Epithelial cell of esophagus (primary cell): Measurements from ENCODE around the gene PRRX1.

Experiments used
- DNase-seq: peaks from one replicate; pipeline ENCODE4 v3.0.0; 2010; ENCODE audit warnings: low read depth
- H3K4me3 ChIP-seq: 2 replicates; pipeline ENCODE4 v1.5.1; 2011; ENCODE audit warnings: mild to moderate bottlenecking, low read length, control low read depth
- CTCF ChIP-seq: IDR thresholded peaks from 2 replicates; pipeline ENCODE4 v1.5.1; 2011; ENCODE audit warnings: low read depth, mild to moderate bottlenecking, low read length, control low read depth, inconsistent platforms; ENCODE audit not compliant: insufficient read depth; ENCODE audit errors: missing control alignments

Gene PRRX1

DNA sequence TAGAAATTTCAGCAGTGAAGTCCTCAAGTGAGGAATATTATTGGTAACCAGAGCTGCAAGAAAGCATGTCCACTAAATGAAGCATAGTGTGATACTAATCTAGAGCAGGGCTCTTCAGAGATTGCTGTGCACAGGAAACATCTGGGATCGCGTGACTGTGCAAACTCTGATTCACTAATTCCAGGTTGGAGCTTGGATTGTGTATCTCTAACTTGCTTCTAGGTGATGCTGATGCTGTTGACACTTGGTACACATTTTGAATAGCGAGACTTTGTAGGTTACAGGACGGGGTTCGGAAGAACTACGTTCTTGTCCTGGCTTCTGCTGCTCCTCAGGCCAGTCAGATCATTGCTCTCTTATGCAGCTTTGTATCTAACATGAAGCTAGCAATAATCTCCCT is 66.5 kb downstream of the PRRX1 start:
- no peak for DNase-seq
- H3K4me3 ChIP-seq: no peak overlapping the region
- TF ChIP-seq CTCF: no peak

DNA sequence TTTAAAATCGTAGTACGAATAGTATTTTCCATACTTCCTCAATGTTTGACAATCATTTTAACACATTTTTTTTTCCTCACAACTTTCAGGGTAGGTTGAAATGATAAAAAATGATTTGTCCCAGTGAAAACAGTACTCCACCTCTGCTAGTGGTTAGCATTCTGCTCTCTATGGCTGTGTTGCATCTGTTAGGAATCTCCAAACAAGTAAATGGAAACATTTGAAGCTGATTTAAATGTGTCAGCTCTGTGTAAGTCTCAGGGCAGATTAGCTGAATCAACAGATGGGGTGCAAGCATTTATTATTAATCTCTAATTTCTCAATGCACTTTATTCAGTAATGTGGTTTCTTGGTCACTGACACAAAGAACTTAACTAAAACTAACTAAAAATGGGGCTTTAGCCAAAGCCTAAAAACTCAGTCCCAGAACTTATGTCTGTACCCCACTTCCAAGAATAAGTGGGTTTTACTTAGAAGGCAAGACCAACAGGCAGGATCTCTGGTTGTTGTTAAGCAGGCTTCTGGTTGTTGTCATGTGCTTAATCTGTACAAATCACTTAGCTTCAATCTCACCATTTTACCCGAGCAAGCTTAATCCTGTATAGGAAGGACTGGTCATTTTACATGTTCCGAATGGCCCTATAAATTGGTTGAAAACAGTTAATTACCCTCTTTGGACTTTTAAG is 67.8 kb downstream of the PRRX1 start:
- DNase-seq: no peak
- no peak overlapping the region for H3K4me3 ChIP-seq
- TF ChIP-seq CTCF: no peak

DNA sequence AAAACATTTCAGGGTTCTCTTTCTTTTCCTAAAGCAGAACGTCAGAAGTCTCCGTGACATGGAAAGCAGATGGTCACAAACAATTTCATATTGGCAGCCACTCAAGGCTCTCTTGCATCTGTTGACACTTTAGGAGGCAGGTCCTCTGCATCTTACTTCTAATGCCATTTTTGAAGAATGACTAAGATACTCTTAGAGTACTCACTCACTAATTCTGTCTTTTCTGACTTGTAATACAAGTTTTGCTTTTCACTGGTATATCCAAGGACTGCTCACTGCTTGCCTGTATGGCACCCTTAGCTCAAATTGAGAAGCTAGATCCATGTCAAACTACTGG is 68.3 kb downstream of the PRRX1 start:
- TF ChIP-seq CTCF: no peak
- H3K4me3 ChIP-seq: no peak overlapping the region
- no peak for DNase-seq

DNA sequence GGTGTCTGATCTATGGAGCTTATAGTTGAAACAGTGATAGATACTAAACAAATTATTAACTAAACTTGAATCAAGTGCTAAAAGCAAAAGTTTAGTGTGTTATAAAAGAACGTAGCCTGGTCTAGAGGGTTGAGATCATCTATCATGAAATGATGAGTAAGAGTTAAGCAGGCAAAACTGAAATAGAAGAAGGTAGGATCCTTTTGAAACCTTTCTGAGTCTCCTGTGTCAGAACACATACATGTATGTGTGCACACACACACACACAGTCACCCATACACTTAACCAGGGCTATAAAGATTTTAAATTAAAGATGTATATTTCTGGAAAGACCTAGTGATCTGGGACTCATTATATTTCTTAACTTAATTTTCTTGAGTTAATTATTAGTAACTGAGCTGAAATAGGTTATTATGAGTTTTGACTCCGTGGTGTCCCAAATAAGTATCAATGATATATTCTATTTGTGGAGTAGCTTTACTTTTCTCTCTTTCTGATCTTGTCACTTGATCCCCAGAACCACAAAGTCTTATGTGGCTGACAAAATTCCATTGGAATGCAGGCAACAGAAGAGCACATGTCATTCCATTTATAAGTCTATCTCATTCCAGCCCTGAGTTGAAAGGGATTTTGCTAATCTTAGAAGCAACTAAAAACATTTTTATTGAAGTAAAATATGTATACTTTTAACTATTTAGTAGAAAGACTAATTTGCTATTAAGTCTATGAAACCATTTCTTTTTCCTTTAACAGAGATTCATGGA is 70.7 kb downstream of the PRRX1 start:
- no peak for DNase-seq
- TF ChIP-seq CTCF: no peak
- no peak overlapping the region for H3K4me3 ChIP-seq

GRCh38 chr1:170735366-170736263 is 71.7 kb downstream of the PRRX1 start:
- TF ChIP-seq CTCF: no peak
- H3K4me3 ChIP-seq: no peak overlapping the region

DNA sequence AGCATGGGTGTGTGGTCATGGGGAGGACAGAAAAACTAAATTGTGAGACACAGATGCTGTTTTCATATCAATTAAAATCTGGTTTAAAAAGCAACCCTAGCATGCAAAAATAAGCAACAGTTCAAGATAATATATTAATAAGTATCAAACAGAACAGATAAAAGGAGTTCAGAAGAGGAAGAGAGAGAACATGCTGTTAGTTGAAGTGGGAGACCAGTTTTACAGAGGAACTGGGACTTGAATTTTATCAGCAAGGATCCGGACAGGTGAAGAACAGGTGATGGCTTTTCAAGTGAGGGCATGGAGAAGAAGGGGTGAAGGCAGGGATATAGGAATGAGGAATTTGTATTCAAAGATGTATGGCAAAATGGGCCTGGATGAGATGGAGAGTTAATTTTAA is 75.9 kb downstream of the PRRX1 start:
- DNase-seq: no peak
- no peak overlapping the region for H3K4me3 ChIP-seq
- TF ChIP-seq CTCF: no peak

More at GRCh38 chr1:170735366-170736263, 71.7 kb downstream of the PRRX1 start:
- peak; percentile 9 for DNase-seq
